T-helper 1 cell (primary cell): Measurements from ENCODE around the gene TGFBR3.
"Not testable (repeated sequence)": the region's sequence is repeated elsewhere in the genome, so short reads cannot be mapped to it uniquely, and the experiment has no call there.

Source experiments
- DNase-seq, 5 donors: peaks; one replicate each; pipeline ENCODE4 v3.0.0-alpha.2; 2012 to 2020

Gene TGFBR3

DNA sequence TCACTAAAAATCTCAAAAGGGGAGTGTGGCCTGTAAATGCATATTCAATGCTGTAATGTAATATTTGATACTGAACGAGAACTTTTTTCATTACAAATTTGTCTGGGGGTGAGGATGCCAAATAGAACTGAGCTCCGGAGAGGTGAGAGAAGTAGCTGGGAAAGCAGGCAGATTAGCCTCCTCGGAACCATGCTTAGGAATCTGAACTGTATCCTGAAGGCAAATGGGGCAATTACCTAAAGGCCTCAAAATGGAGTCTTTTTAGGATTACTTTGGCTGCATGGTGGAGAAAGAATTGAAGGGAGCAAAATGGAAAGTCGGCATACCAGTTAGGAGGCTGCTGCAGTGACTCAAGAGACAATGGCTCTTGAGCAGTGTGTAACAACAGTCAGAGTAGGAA, 206.5 kb downstream of the TGFBR3 start:
- DNase-seq, result no peak

DNA sequence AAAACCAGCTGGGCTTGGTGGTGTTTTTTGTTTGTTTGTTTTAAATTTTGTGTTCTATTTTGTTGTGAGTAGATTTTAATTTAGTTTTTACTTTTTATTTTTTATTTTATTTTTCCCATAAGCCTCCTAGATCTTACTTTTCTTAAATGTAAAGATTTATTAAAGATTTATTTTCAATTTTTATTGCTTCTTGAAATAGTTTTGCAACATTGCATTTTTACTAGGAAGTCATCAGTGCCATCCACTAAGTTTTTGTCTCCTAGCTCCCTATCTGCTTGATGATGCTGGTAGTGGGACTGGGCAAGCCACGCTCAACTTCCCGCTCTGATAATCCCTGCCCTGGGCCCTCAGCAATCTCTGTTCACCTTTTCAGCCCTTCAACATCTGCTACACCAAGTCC, 209.9 kb downstream of the TGFBR3 start:
- DNase-seq, result no peak

GRCh38 chr1:91674107-91674506, 211.8 kb downstream of the TGFBR3 start:
- no peak for DNase-seq

GRCh38 chr1:91673613-91674012, 212.3 kb downstream of the TGFBR3 start:
- peak in 1 of 5 donors; percentile 41 for DNase-seq

DNA sequence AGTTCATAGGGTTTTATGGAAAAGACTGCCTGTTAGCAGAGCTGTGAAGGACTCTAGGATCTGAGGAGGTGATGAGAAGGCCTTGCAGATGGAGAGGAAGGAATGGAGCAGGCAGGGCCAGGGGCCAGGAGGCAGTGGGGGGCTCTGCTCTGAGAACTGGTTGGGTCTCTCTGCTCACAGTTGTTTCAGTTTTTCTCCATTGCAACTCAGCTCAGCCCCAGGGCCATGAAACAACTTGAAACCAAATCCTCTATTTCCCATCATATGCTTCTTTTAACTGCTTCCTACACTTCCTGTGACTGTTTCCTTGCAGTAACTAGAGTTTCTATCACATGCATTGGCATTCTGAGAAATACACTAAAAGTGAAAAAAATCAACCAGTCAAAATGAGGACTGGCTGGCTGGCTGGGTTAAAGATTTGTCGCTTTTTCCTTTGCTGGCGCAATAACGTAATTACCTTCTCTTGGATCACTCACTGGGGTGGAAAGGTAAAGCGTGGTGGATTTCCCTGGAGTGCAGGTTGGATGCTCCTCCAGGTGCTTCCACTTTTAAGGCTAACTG, 213.3 kb downstream of the TGFBR3 start:
- peak in 1 of 5 donors; percentile 93 for DNase-seq

- DNase-seq, result no peak
Observed at GRCh38 chr1:91670781-91671180, 215.2 kb downstream of the TGFBR3 start.

DNA sequence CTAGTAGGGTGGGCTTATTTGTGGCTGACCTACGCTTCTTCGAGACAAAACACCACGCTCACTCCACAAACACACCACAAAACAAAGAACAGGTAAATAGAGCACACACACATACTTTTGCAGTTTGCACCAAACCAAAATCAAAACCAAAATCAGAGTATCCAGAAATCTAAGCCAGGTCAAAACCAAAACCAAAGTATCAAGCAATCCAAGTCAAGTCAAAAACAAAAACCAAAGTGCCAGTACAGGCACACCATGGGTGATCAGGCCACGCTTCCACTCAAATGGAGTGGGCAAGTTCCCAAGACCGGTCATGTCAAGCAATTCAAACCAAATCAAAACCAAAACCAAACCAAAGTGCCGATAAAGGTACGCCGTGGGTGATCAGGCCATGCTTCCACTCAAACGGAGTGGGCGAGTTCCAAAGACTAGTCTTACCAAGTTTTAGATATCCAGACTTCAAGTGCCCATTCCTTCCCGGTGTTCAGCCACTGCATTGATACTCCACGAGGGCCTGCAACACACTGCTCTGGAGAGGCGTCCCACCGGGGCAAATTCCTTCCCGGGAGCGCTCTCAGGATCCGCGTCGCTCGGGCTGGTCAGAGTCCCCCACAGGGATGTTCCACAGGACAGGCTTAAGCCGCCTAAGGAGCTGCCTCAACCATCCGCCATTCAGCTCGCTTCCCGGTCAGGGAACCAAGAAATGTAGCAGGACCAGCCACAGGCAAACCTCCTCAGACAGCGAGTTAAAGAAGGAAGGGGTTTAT, 216.2 kb downstream of the TGFBR3 start:
- DNase-seq, result no peak

- not testable (repeated sequence) for DNase-seq
Observed at GRCh38 chr1:91666651-91667050, 219.3 kb downstream of the TGFBR3 start.

GRCh38 chr1:91661121-91661520, 224.8 kb downstream of the TGFBR3 start:
- DNase-seq, result no peak

- no peak for DNase-seq
Observed at GRCh38 chr1:91660708-91661107, 225.2 kb downstream of the TGFBR3 start.

DNA sequence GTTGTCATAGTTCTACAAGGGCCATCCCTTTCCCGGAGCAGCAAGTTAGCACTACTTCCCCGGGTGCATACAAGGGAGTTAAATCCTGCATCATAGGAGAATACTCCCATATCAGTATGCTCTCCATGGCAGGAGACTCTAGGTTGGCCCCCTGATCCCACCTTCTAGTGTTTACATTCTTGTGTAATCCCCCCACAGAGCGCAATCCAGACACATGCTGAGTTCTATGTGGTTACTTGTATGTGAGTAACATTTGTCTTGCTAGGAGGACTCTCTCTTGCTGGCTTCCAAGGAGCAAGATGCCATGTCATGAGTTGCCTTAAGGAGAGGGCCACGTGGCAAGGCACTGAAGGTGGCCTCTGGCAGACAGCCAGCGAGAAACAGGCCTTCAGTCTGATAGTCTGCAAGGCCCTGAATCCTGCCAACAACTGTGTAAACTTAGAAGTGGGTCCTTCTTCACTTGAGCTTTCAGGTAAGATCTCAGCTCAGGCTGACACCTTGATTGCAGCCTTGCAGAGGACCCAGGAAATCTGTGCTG, 230.0 kb downstream of the TGFBR3 start:
- DNase-seq, result no peak

- DNase-seq, result no peak
Observed at GRCh38 chr1:91653183-91653582, 232.8 kb downstream of the TGFBR3 start.

GRCh38 chr1:91651661-91652071, 234.3 kb downstream of the TGFBR3 start:
- no peak for DNase-seq

DNA sequence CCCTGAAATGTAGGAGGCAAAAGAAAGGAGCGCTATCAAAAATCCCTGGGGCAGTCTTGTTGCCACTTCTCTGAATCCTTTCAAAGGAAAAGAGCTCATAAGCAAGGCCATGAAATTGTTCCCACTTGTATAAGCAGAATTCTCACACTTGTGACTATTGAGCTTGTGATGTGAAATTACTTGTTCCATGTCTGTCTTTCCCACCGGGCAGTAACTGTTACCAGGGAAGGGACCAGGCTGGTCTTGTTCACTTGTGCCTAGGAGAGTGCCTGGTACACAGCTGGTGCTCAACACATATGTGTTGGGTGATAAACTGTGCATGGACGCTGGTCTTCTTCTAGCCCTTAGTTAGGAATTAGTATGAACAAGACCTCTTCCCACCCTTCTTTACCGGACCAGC, 234.7 kb downstream of the TGFBR3 start:
- no peak for DNase-seq

DNA sequence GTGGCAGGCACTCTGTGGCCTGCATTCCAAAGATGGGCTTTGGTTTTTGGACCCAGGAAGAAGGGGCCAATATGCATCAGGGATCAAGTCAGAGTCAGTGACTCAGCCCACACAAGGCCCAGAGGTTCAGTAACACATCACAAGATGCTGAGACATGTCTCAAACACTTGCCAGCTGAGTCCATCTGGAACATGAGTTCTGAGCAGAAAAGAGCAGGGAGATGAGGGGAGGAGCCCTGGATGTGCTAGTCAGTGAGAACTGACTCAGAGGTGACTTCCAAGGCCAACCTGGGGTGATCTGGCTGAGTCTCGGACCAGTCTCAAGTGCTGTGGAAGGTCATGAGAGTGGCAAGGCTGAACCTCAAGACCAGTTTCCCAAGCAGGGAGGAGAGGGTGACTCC, 235.2 kb downstream of the TGFBR3 start:
- DNase-seq, result no peak

DNA sequence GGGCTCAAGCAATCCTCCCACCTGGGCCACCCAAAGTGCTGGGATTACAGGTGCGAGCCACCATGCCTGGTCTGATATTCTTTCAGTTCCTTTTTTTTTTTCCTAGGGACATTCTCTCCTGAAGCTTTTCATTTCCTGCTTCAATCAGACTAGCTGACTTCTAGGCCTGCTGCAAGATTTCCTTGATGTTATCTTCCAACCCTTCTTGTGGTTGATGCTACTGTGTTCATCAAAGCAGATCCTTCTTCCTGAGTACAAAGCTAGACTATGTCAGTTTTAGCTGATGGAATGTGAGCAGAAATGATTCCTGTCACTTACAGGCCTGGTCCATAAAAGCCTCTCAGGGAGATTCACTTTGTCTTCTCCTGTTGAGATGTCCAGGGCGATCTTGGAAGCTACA, 238.9 kb downstream of the TGFBR3 start:
- DNase-seq, result no peak

DNA sequence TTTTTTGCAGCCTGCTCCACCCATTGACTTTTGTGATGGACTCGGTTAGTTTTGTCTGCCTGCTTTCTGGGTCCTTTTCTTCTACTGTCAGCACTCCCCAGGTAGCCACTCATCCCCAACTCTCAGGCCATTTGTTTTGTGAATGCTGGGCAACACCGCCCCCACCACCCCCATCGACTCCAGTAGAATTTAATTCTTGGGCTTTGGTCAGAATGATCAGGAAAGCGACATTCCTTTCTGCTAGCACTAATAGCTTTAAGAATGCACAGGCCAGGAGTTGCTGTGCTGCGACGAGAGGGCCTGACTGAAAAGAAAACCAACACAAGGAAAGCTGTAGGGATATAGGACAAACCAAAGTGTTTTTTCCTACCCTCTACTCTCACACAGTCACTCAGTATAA, 240.9 kb downstream of the TGFBR3 start:
- no peak for DNase-seq

DNA sequence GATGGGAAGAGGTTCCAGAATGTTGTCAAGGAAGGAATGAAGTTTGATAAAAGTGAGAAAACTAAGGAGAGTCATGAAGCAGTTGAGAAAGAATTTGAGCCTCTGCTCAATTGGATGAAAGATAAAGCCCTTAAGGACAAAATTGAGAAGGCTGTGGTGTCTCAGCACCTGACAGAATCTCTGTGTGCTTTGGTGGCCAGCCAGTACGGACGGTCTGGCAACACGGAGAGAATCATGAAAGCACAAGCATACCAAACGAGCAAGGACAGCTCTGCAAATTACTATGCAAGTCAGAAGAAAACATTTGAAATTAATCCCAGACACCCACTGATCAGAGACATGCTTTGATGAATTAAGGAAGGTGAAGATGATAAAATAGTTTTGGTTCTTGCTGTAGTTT, 242.5 kb downstream of the TGFBR3 start:
- no peak for DNase-seq

DNA sequence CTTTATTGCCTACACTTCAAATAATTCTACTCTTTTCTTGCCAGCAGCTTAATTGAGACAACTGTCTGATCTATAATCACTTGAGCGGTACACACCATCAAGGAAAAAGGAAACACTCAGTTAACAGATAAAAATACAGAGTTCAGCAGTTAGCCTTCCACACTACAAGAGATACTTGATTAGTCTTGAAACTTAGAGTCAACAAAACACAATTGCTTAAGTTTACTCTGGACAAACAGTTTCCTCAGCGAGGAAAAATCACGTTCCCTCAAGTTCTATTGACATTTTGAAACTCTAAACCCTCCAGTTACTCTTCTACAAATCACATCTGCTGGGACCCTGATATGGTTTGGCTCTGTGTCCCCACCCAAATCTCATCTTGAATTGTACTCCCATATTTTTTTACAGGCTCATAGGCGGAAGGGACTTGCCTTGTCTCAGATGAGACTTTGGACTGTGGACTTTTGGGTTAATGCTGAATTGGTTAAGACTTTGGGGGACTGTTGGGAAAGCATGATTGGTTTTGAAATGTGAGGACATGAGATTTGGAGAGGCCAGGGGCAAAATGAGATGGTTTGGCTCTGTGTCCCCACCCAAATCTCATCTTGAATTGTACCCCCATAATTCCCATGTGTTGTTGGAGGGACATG, 244.9 kb downstream of the TGFBR3 start:
- no peak for DNase-seq

- no peak for DNase-seq
Observed at GRCh38 chr1:91637539-91637994, 248.4 kb downstream of the TGFBR3 start.

DNA sequence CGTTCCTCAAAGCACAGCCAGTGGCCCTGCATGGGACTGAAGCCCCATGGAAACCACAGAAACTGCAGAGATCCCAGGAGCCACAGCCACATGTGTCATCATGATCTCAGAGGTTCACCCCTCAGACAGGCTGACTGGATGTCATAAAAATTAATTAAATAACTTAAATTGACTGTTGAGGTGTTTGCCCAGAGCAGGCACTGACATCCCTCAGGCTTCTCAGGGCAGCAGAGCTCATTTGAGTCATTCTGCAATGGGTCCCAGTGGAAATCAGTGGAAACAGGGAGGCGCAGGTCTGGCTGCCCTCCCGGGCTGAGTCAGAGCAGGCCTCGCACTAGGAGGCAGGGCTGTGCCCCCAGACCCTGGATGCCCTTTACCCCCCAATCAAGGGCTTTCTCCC, 250.2 kb downstream of the TGFBR3 start:
- DNase-seq, result no peak

GRCh38 chr1:91633438-91633837, 252.5 kb downstream of the TGFBR3 start:
- peak in 1 of 5 donors; percentile 44 for DNase-seq

GRCh38 chr1:91631718-91632330, 254.1 kb downstream of the TGFBR3 start:
- DNase-seq, result no peak
